GM10847 (cell line): Measurements from ENCODE around the gene GRIK2.

ENCODE experiments used
- POLR2A ChIP-seq: IDR thresholded peaks from 2 replicates; pipeline ENCODE4 v1.6.1; 2011; ENCODE audit not compliant: insufficient read length; ENCODE audit errors: extremely low read depth

GRIK2 gene

DNA sequence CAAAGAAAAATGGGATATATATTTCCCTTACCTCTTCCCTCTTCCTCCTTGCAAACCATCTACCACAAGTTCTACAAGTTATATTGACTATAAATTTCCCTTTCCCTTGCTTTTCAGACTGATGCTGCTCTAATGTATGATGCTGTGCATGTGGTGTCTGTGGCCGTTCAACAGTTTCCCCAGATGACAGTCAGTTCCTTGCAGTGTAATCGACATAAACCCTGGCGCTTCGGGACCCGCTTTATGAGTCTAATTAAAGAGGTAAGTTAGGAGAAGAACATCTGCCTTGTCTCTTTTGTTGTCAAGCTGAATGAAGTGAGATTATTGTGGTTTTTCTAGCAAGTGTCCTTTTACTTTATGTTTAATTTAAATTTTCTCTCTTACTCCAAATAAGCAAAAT lies 406.0 kb downstream of the GRIK2 start:
- TF ChIP-seq POLR2A = no peak

DNA sequence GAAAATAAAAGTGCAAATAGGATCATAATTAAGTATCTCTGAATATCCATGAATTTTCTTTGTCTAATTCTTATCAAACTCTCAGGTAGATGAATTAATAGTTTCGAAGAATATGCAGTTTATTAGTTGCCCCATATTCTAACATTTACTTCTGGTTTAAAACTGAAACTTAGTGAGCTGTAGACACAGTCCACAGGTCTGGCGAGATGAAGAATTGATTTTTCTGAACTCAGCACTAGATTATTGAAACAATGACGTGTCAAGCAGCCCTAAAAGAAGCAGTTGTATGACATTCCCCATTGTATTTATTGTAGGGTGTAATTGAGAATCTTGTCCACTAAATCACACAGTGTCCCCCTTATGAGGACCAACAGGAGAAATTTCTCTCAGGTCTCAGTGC lies 407.1 kb downstream of the GRIK2 start:
- no peak for TF ChIP-seq POLR2A

DNA sequence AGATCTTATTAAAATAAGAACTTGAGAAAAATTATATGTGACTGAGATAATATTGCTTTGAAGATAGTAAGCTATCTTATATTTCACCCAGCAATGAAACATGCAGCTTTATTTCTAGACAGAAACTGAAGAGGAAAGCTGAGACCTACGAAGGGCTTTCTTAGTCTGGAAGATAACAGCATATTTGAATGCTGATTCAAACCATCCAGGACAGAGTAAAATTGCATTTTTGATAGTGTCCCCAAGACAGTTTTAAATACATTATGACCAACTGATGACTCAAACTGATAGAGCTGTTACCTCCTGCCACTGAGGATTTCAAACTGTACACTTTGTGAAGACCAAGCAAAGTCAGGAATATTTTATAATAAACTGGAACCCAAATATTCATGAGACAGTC lies 409.6 kb downstream of the GRIK2 start:
- no peak for TF ChIP-seq POLR2A

DNA sequence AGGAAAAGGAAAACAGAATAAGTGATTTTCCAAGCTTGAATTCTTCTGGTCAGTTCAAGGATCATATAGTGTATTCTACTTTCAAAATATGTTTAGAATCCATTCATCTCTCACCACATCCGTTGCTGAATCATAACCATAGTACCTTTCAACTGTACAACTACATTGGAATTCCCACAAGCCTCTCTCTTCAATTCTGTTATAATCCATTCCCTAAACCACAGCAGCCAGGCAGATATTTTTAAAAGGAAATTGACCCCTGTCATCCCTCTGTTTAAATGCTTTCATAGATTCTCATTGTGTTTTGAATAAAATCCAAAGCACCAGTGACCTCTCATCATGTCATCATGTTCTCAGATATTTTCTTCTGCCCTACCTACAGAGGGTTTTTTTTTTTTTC lies 412.7 kb downstream of the GRIK2 start:
- no peak for TF ChIP-seq POLR2A

DNA sequence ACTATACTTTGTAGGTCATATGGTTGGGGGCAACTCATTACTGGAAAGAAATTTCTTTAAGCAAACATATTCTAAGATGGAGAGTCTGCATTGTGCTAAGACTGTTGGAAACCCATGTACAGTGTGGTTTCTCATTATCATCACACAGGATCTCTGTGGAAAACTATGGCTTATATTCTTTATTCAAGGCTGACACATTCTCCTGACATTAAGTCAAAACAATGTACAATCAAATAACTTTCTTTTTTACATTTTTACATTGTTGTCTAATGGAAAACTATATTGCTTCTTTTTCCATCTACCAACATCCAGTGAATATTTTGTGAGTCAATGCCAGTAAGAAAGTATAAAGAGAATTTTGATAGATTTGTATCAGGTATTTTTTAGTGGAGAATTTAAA lies 417.6 kb downstream of the GRIK2 start:
- no peak for TF ChIP-seq POLR2A

DNA sequence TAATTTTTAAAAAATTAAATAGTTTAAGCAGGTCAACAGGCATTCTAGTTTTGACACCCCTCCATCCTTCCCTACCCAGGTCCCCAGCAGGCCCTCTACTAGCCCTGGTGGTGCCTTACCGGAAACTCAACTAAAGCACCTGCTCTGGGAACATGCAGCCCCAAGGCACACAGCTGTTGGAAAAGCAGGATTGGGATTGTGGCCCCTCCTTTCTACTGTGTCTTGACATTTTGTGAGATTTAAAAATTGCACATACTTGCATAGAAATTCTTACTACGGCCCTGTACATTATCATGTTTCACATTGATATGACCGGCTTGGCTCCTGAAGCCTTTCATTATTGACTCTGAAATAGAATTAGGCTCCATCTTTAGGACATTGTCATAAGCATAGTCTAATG lies 423.2 kb downstream of the GRIK2 start:
- no peak for TF ChIP-seq POLR2A

DNA sequence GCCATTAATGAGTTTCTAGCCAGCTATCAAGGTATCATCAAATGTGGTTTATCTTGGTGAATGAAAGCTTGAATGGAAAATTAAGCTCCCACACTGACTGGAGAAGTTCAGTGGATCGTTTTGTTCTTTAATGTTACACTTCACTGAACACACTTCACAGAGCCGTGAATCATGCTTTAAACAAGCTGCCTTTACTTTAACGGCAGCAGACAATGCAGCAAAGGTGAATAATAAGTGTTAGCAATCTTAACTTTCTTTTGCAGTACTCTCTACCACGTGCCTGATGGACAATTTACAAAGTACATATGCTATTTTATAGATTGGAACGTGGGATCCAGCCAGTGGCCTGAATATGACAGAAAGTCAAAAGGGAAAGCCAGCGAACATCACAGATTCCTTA lies 424.5 kb downstream of the GRIK2 start:
- TF ChIP-seq POLR2A = no peak

DNA sequence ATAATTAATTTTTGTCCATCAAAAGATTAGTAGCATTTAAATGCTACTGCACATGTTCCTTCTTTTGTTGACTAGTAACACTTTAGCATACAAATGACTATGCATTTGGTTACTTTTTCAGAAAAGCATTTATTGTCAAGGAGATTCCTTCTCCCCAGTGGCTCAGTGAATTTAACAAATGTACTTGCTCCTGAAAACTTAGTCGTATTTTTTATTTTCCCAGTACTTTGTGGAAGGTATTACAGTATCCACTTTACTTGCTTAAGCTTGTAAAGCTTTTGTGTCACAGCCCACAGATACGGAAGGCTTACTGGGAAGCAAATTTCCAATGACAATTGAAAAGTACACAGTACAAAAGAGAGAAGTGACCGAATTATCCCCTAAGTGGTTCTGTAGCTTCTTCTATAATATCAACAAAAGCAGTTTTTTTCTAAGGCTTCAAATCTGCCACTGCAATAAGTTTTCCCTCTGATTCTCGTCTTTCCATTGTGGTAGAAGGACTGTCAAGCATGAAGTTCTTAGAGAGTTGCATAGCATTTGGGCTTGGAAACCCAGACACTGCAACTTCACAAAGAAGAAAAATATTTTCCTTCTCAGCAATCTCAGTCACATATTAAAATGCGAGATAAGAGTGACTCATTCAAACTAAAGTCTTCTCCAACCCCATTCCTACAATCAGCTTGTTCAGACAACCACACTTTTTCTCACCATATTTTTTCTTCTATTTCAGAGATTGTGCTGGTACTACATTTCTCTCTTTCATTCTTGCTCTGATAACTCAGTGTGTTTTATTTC lies 431.2 kb downstream of the GRIK2 start:
- TF ChIP-seq POLR2A = no peak

DNA sequence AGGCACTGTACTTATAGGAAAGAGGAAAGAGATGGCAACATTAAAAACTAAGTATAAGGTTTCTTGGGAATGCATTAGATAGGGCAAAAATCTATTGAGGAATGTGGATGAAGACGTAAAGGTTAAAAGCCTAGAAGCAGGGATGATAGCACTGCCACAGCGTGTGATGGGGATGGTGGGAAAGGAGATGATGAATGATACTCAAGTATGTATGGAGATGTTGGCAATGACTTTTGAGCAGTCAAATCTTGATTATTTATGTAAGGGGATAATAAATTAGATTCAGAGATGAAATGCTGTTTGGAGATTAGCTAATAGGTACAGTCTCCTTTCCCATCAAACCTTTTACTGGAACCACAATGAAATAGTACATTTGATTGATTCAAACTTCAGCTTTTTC lies 432.8 kb downstream of the GRIK2 start:
- no peak for TF ChIP-seq POLR2A

DNA sequence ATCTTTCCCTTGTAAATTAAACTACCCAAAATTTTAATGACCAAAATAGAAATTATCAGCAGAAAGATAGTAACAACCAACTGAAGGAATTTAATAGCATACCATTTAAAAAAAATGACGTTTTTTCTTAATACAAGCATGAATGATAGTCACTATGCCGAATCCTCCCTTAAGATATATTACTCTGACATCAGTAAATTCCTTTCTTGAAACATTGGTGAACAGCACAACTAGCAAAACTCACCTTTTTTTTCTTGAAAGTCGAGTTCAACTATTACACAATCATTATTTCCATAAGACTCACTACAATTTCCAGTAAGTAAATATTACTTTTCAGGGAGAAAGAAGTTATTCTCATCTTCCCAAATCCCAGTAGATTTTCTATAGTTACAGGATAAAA lies 433.2 kb downstream of the GRIK2 start:
- TF ChIP-seq POLR2A = no peak

DNA sequence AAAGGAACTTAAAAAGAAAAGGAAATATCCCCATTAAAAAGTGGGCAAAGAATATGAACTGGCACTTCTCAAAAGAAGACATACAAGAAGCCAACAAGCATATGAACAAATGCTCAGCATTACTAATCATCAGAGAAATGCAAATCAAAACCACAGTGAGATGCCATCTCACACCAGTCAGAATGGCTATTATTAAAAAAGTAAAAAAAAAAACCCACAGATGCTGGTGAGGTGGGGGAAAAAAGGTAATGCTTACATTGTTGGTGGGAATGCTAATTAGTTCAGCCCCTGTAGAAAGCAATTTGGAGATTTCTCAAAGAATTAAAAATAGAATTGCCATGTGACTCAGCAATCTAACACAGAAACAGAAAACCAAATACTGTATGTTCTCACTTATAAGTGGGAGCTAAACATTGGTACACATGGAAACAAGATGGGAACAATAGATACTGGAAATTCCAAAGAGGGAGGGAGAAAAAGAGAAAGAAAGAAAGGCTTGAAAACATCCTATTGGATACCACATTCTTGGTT lies 437.1 kb downstream of the GRIK2 start:
- TF ChIP-seq POLR2A = no peak

DNA sequence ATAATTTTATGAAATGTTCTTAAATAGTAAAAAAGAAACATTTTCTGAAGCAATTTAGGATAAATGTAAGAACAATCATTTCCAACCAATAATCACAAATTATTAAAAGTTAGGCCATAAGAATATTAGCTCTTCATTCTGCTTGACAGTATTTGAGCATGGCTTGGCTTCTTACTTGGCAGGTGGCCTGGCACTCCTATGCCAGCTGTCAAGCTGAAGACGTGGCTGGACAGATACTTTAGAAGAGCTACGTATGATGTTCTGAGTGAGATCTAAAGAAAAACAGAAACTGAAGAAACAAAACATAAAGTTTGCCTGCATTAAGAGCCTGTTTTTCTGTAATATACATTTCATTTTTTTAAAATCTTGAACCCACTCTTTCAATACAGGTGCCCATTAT lies 438.9 kb downstream of the GRIK2 start:
- TF ChIP-seq POLR2A = no peak

DNA sequence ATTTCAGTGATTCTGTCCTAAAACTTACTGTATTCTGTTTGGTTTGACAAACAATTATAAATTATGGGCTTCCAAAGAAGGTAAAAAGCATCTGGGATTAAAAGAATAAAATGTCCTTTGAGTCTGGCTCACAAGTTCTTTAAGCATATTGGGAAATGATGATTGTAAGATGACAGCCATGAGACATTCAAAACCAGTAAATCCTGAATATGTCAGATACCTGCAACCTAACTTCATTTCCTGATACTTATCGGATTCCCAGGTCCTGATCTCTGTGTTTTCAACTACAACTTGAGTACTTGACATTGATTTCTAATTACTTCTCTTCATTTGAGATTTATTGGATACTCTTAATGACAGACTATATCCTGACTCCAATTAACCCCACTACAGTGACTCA lies 446.6 kb downstream of the GRIK2 start:
- no peak for TF ChIP-seq POLR2A

DNA sequence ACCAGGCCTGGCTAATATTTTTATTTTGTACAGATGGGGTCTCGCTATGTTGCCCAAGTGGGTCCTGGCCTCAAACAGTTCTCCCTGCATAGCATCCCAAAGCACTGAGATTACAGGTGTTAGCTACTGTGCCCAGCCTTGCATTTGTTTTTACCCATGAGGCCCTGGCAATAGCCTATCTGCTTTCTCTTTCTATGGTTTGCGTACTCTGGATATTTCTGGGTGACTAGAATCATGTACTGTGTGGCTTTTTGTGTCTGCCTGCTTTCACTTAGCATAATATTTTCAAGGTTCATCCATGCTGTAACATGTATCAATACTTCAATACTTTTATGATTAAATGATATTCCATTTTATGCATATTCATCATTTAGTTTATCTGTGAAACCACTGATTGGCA lies 451.7 kb downstream of the GRIK2 start:
- TF ChIP-seq POLR2A = no peak

DNA sequence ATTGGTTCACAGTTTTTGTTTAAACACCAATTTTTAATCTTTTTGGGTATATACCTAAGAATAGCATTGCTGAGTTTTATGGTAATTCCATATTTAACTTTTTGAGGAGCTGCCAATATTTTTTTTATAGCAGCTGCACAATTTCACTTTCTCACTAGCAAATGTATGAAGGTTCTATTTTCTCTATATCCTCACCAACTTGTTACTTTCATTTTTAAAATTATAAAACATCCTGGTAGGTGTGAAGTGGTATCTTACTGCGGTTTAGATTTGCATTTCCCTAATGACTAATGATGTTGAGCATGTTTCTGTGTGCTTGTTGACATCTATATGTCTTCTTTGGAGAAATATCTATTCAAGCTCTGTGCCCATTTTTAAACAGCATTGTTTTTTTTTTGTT lies 452.1 kb downstream of the GRIK2 start:
- no peak for TF ChIP-seq POLR2A

DNA sequence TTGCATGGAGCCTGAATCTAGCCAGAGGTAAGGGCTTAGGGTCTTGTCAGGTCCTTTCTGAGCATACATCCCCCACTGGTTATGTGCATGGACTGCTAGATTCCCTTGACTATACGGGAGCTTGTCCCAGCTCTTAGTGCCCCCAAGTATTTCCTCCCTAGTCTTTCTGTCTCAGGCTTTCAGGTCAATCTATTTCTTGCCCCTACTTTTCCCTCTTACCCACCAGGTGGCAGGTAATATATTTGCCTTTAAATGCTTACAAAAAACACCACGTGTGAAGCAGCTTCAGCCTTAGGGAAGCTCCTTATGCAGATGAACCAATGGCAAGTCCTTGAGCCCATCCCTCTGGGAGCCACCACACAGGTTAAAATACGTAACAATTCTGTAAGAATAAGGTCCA lies 454.2 kb downstream of the GRIK2 start:
- TF ChIP-seq POLR2A = no peak

DNA sequence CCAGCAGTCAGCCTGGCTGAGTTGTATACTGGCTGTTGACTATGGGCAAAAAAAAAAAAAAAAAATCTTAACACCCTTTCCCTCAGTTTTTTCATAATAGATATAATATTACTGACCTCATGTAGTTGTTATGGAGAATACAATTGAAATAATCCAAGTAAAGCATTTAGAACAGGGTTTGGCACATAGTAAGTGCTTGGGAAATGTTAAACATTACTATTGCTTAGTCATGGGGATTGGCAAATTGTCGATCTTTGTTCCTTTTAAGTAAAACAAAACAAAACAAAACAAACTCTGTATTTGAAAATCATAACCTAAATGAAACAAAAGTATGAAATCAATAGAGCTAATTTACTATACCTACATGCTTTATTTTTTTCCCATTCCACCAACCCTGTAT lies 458.4 kb downstream of the GRIK2 start:
- no peak for TF ChIP-seq POLR2A
